Colonic mucosa (tissue), 4 donors: ENCODE data around the gene SLC24A3. TPM values are rescaled to one million over a fixed set of nuclear protein-coding genes. Genes with fewer than 3 reads are reported as not detected.

Experiments
- DNase-seq: peaks from one replicate; pipeline ENCODE4 v3.0.0-alpha.2; 2020
- H3K27ac ChIP-seq: fragments of 200-600 bp; one replicate; pipeline ENCODE4 v1.8.0; 2021
- H3K27me3 ChIP-seq: fragments of 200-600 bp; one replicate; pipeline ENCODE4 v1.8.0; 2021
- H3K36me3 ChIP-seq: fragments of 200-600 bp; one replicate; pipeline ENCODE4 v1.8.0; 2021
- H3K4me1 ChIP-seq: fragments of 200-600 bp; one replicate; pipeline ENCODE4 v1.8.0; 2021; ENCODE audit warnings: mild to moderate bottlenecking
- H3K4me3 ChIP-seq: fragments of 200-600 bp; one replicate; pipeline ENCODE4 v1.8.0; 2021
- H3K9ac ChIP-seq, 2 donors: one replicate each; pipeline ENCODE4 v1.7.0; 2013; ENCODE audit warnings: control low read depth in 2 of 2, low read depth in 2 of 2, low read length in 2 of 2
- H3K9me3 ChIP-seq: fragments of 200-600 bp; one replicate; pipeline ENCODE4 v1.8.0; 2021
- CTCF ChIP-seq: fragments of 200-600 bp; IDR thresholded peaks from one replicate; pipeline ENCODE4 v1.8.0; 2022; ENCODE audit warnings: antibody characterized with exemption, mild to moderate bottlenecking
- intact Hi-C: fragments of 100-400 bp; cut with DNase I; formaldehyde crosslinking; loops from one replicate; pipeline ENCODE4 v1.14.1; 2022
- total RNA-seq, 2 donors: library from RNA; stranded (reverse); fragmentation: NEBNext Ultra II Directional in 1 of 2; extraction: Animal tissue kit (Norgen Biotek cat#: 25700) in 1 of 2; gene quantifications; one replicate each; pipeline ENCODE4 v1.2.1, GENCODE V29; 2021
- donor health status: healthy.
- donor health status: DM: no; HTN: no; CAD: no.
- donor health status: DM: no; HTN: no; CAD: no.

Gene SLC24A3
- total RNA-seq, 2 donors from 2014 or later, result 3.6 to 6.6 TPM

GRCh38 chr20:19314621-19315020, 102.2 kb downstream of the SLC24A3 start:
- H3K27ac ChIP-seq, result no peak overlapping the region
- H3K36me3 ChIP-seq, result no peaks in the 10 kb centered on the region
- no peak for TF ChIP-seq CTCF
- H3K27me3 ChIP-seq, result no peaks in the 10 kb centered on the region
- H3K4me1 ChIP-seq, result no peaks in the 10 kb centered on the region
- no peaks in the 10 kb centered on the region for H3K9me3 ChIP-seq
- intact Hi-C loops, result no loop called here
- no peak overlapping the region for H3K9ac ChIP-seq
- DNase-seq, result no peak
- no peak overlapping the region for H3K4me3 ChIP-seq

- Histone ChIP-seq H3K36me3 (no peaks in the 10 kb centered on the region), H3K9ac (no peak overlapping the region), H3K27me3 (no peaks in the 10 kb centered on the region), H3K4me1 (no peaks in the 10 kb centered on the region), H3K27ac (no peak overlapping the region), H3K9me3 (no peaks in the 10 kb centered on the region), H3K4me3 (no peak overlapping the region)
- TF ChIP-seq CTCF, result no peak
- intact Hi-C loops, result no loop called here
- no peak for DNase-seq
Measured at GRCh38 chr20:19317237-19318069, 105.0 kb downstream of the SLC24A3 start.

- no peak for TF ChIP-seq CTCF
- no peak overlapping the region for H3K4me3 ChIP-seq
- no peaks in the 10 kb centered on the region for H3K9me3 ChIP-seq
- no peaks in the 10 kb centered on the region for H3K27me3 ChIP-seq
- no peaks in the 10 kb centered on the region for H3K36me3 ChIP-seq
- H3K9ac ChIP-seq, result no peak overlapping the region
- no peak overlapping the region for H3K27ac ChIP-seq
- intact Hi-C loops, result no loop called here
- DNase-seq, result no peak
- no peaks in the 10 kb centered on the region for H3K4me1 ChIP-seq
Measured at GRCh38 chr20:19318610-19319009, 106.2 kb downstream of the SLC24A3 start.

- no peak for DNase-seq
- intact Hi-C loops, result no loop called here
- no peaks in the 10 kb centered on the region for H3K27me3 ChIP-seq
Measured at GRCh38 chr20:19320005-19320404, 107.6 kb downstream of the SLC24A3 start.

GRCh38 chr20:19321176-19321575, 108.7 kb downstream of the SLC24A3 start:
- Histone ChIP-seq H3K27ac (no peak overlapping the region), H3K27me3 (no peaks in the 10 kb centered on the region), H3K9ac (no peak overlapping the region), H3K9me3 (no peaks in the 10 kb centered on the region), H3K4me3 (no peak overlapping the region), H3K36me3 (no peaks in the 10 kb centered on the region), H3K4me1 (no peaks in the 10 kb centered on the region)
- no peak for TF ChIP-seq CTCF
- intact Hi-C loops, result no loop called here
- no peak for DNase-seq

More at GRCh38 chr20:19320005-19320404, 107.6 kb downstream of the SLC24A3 start:
- H3K9me3 ChIP-seq, result no peaks in the 10 kb centered on the region
- H3K4me1 ChIP-seq, result no peaks in the 10 kb centered on the region
- no peak overlapping the region for H3K4me3 ChIP-seq
- no peak for TF ChIP-seq CTCF
- H3K9ac ChIP-seq, result no peak overlapping the region
- no peaks in the 10 kb centered on the region for H3K36me3 ChIP-seq
- no peak overlapping the region for H3K27ac ChIP-seq
